HG03575 (cell line): ENCODE data around the gene PRDM1.

ENCODE experiments used
- ATAC-seq: cut with Tn5 transposase; IDR thresholded peaks from one replicate; pipeline ENCODE4 v1.9.1; 2021; ENCODE audit not compliant: unreplicated experiment, insufficient number of reproducible peaks, low FRiP score; ENCODE audit errors: extremely low read depth

PRDM1 gene

DNA sequence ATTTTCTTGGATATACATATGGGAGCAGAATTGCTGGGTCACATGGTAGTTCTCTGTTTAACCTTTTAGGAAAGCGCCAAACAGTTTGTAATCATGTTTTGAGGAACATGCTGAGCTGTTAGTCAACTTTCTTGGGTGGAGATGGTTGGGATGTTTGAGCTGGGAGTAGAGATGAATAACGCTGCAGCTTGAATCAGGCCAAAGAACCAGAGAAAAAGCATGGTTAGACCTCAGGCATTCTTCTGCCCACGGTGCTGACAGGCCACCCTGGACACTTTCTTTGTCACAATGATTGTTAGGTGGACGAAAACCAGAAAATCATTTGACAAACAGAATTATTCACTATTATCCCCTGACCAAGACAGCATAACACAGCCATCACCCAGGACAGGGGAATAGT is 66.8 kb downstream of the PRDM1 start:
- no peak for ATAC-seq

DNA sequence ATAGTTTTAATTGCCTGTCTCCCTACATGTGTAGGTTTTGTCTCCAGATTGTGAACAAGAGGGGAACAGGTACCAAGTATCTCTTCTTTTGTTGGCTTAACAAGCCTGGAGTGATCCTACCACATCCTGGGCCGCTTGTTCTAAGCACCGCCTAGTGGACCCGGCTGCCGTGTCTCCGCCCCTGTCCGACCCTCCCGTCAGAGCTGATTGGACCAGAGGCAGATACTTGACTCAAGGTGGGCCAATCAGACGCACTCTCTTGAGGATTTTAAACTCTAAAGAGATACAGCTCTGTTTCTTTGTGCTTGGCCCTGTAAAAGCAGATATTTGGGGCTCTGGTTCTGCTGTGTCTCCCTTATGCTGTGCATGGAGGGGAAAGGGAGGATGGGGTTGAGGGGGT is 68.2 kb downstream of the PRDM1 start:
- no peak for ATAC-seq

DNA sequence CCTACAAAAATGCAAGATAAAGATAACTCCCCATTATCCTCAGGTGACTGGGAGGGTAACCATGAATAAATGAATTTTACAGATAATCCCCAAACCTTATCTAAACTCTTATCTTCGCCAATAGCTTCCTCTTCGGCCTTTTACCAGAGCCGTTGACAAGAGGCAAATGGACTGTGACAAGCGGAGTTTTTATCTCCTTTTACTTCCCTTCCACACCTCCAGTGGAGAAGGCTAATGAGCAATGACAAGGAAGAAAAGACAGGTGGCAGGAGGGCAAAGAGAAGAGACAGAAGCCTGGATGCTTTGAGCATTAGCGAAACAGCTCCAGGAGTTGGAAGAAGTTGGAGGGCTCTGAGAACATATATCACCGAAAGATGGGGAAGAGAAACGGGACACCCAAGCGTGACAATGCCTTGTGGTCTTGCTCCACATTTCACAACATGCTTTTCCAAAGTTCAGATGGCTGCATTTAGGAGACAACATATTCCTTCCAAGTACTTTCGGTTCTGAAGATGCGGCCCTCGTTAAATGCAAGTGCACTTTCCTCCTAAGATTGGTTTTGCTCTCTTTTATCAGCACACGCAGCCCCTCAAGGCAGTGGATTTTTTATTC is 69.2 kb downstream of the PRDM1 start:
- ATAC-seq: no peak

DNA sequence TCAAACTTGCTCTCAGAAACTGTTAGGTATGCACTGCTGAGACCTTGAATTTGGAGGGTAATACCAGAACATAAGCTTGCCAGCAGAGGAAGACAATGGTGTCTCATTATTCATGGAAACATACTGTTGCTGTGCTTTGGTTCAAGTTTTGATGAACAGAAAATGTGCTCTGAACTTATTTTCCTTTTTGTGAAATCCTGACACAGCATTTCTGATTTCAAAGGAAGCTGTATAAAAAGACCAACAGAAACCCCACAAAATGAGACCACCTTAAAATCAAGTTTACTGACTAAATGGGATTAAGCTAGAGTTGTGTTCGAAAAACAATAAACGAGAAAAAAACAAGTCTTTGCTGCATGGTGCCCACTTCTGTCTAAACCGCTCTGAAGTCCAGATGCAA is 70.3 kb downstream of the PRDM1 start:
- no peak for ATAC-seq

DNA sequence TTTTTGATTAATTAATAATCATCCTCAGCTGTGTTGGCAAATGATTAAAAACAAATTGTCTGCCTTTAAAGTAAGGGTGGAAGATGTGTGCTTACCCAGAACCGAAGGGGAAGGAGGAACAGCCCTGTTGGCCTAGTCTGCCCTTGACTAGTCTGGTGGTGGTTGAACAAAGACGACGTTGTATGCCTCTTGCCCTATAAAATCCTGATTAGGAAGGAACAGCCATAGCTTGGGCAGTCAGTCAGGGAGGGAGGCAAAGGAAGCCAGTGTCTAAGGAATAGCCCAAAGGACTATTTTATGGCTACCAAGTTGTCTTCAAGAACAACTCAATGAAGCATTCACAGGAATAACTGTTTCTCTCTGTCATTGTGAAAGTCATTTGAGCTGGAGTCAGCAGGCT is 70.7 kb downstream of the PRDM1 start:
- ATAC-seq: no peak

DNA sequence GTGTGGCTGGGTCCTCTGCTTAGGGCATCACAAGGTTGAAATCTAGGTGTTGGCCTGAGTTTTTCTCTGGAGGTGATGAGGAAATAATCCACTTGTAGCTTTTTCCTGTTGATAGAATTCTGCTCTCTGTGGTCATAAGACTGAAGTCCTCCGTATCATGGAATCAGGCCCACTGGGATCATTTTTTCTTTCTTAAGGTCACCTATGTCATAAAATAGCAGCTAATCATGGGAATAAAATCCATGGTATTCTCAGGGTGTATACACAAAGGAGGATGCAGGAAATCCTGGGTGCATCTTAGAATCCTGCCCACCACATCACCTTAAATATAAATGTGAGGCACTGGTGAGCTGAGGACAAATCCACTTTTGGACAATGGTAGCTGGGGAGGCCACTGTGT is 72.7 kb downstream of the PRDM1 start:
- ATAC-seq: no peak
